Hepatocyte (in vitro differentiated cells): Measurements from ENCODE around the gene P4HA1. TPM values are rescaled to one million over a fixed set of nuclear protein-coding genes. Genes with fewer than 3 reads are reported as not detected.
A peak's percentile ranks its signal among the peaks of the same experiment; 100 is the strongest.
"Not testable (repeated sequence)": the region's sequence is repeated elsewhere in the genome, so short reads cannot be mapped to it uniquely, and the experiment has no call there.

Experiments used
- DNase-seq: peaks from one replicate; pipeline ENCODE4 v3.0.0-alpha.2; 2016; ENCODE audit warnings: low spot score
- H2AFZ ChIP-seq: fragments of 200-600 bp; sonication (generic); 2 replicates; pipeline ENCODE4 v1.6.0; 2016; ENCODE audit warnings: antibody characterized with exemption, mild to moderate bottlenecking
- H3K27ac ChIP-seq: fragments of 200-600 bp; sonication (generic); 2 replicates; pipeline ENCODE4 v1.5.1; 2016; ENCODE audit warnings: mild to moderate bottlenecking
- H3K27me3 ChIP-seq: fragments of 200-600 bp; sonication (generic); 2 replicates; pipeline ENCODE4 v1.6.1; 2016
- H3K36me3 ChIP-seq: fragments of 200-600 bp; sonication (generic); replicated peaks from 2 replicates; pipeline ENCODE4 v1.5.1; 2016; ENCODE audit warnings: low read depth; ENCODE audit not compliant: insufficient read depth
- H3K4me1 ChIP-seq: fragments of 200-600 bp; sonication (generic); 2 replicates; pipeline ENCODE4 v1.5.1; 2016; ENCODE audit warnings: mild to moderate bottlenecking, moderate library complexity; ENCODE audit not compliant: insufficient read depth
- H3K4me2 ChIP-seq: fragments of 200-600 bp; sonication (generic); 2 replicates; pipeline ENCODE4 v1.6.0; 2016
- H3K4me3 ChIP-seq: fragments of 200-600 bp; sonication (generic); 2 replicates; pipeline ENCODE4 v1.5.1; 2016; ENCODE audit warnings: mild to moderate bottlenecking
- H3K79me2 ChIP-seq: fragments of 200-600 bp; sonication (generic); 2 replicates; pipeline ENCODE4 v1.6.0; 2017; ENCODE audit warnings: mild to moderate bottlenecking
- H3K9me2 ChIP-seq: fragments of 200-600 bp; sonication (generic); replicated peaks from 2 replicates; pipeline ENCODE4 v1.6.0; 2017; ENCODE audit warnings: mild to moderate bottlenecking; ENCODE audit not compliant: insufficient read depth
- H3K9me3 ChIP-seq: fragments of 200-600 bp; sonication (generic); 2 replicates; pipeline ENCODE4 v1.5.1; 2016; ENCODE audit warnings: low read depth, mild to moderate bottlenecking
- H4K20me1 ChIP-seq: fragments of 200-600 bp; sonication (generic); 2 replicates; pipeline ENCODE4 v1.6.0; 2016; ENCODE audit warnings: mild to moderate bottlenecking; ENCODE audit not compliant: insufficient read depth, poor library complexity, severe bottlenecking
- CTCF ChIP-seq: fragments of 200-600 bp; sonication (generic); IDR thresholded peaks from 2 replicates; pipeline ENCODE4 v1.5.1; 2016; ENCODE audit warnings: antibody characterized with exemption, mild to moderate bottlenecking; ENCODE audit not compliant: poor library complexity
- EZH2 ChIP-seq: fragments of 200-600 bp; sonication (generic); IDR thresholded peaks from 2 replicates; pipeline ENCODE4 v1.6.1; 2016; ENCODE audit warnings: antibody characterized with exemption, mild to moderate bottlenecking, borderline replicate concordance
- EZH2phosphoT487 ChIP-seq: fragments of 200-600 bp; sonication (generic); IDR thresholded peaks from one replicate; pipeline ENCODE4 v1.6.1; 2018; ENCODE audit warnings: antibody characterized with exemption, mild to moderate bottlenecking, low read depth, moderate library complexity; ENCODE audit not compliant: unreplicated experiment, severe bottlenecking
- WGBS: methylation state at CpG from one replicate; pipeline ENCODE4 v1.1.6; 2016; ENCODE audit warnings: low lambda C conversion rate; ENCODE audit errors: missing lambda C conversion rate; 5-methylcytosine and 5-hydroxymethylcytosine counted together
- polyA plus RNA-seq: library from polyadenylated mRNA; unstranded; fragments of >200 nt; fragmentation: Nextera tagmentation; extraction: Ambion mirVana; gene quantifications from 2 replicates; pipeline ENCODE4 v1.2.1, GENCODE V29; 2016
- total RNA-seq: library from RNA; depleted of rRNA; stranded (reverse); fragments of >200 nt; gene quantifications from 2 replicates; pipeline ENCODE4 v1.2.3, GENCODE V29; 2014

P4HA1 gene
- total and polyA plus RNA-seq, 2 experiments from 2014 or later, result 140 to 145 TPM

- H3K27me3 ChIP-seq, result no peaks in the 10 kb centered on the region
- 100% methylated on average over 1 of the region's 1 CpG for WGBS
- no peak overlapping the region for H2AFZ ChIP-seq
- H4K20me1 ChIP-seq, result no peaks in the 10 kb centered on the region
- no peak overlapping the region for H3K4me3 ChIP-seq
- H3K4me1 ChIP-seq, result no peaks in the 10 kb centered on the region
- DNase-seq, result no peak
- TF ChIP-seq EZH2, result no peak
- TF ChIP-seq CTCF, result no peak
- TF ChIP-seq EZH2phosphoT487, result no peak
- H3K9me2 ChIP-seq, result no peaks in the 10 kb centered on the region
- H3K36me3 ChIP-seq, result no peaks in the 10 kb centered on the region
- no peak overlapping the region for H3K4me2 ChIP-seq
- H3K79me2 ChIP-seq, result no peaks in the 10 kb centered on the region
- H3K9me3 ChIP-seq, result no peaks in the 10 kb centered on the region
- no peak overlapping the region for H3K27ac ChIP-seq
Measured at GRCh38 chr10:73043319-73043718, 53.3 kb downstream of the P4HA1 start.

GRCh38 chr10:73042130-73042529, 54.5 kb downstream of the P4HA1 start:
- H2AFZ ChIP-seq, result no peak overlapping the region
- H4K20me1 ChIP-seq, result no peaks in the 10 kb centered on the region
- H3K36me3 ChIP-seq, result no peaks in the 10 kb centered on the region
- H3K9me3 ChIP-seq, result no peaks in the 10 kb centered on the region
- H3K79me2 ChIP-seq, result no peaks in the 10 kb centered on the region
- TF ChIP-seq EZH2phosphoT487, result no peak
- TF ChIP-seq EZH2, result no peak
- WGBS, result 94% methylated on average over 5 of the region's 5 CpGs
- no peaks in the 10 kb centered on the region for H3K27me3 ChIP-seq
- no peak for DNase-seq
- no peak overlapping the region for H3K4me2 ChIP-seq
- H3K27ac ChIP-seq, result no peak overlapping the region
- no peak overlapping the region for H3K4me3 ChIP-seq
- H3K4me1 ChIP-seq, result no peaks in the 10 kb centered on the region
- H3K9me2 ChIP-seq, result no peaks in the 10 kb centered on the region

- Histone ChIP-seq H3K36me3 (no peaks in the 10 kb centered on the region), H3K79me2 (no peaks in the 10 kb centered on the region), H3K9me3 (no peaks in the 10 kb centered on the region), H3K4me2 (no peak overlapping the region), H4K20me1 (no peaks in the 10 kb centered on the region), H3K27ac (peak overlapping the region; percentile 22), H3K9me2 (no peaks in the 10 kb centered on the region), H2AFZ (no peak overlapping the region), H3K27me3 (no peaks in the 10 kb centered on the region), H3K4me1 (no peaks in the 10 kb centered on the region), H3K4me3 (no peak overlapping the region)
- WGBS, result 82% methylated on average over 3 of the region's 3 CpGs
- DNase-seq, result no peak
- TF ChIP-seq EZH2phosphoT487 (no peak), CTCF (no peak), EZH2 (no peak)
Measured at GRCh38 chr10:73039635-73040034, 57.0 kb downstream of the P4HA1 start.

- not testable (repeated sequence) for H3K27ac ChIP-seq, H3K79me2 ChIP-seq, H2AFZ ChIP-seq, H3K9me3 ChIP-seq, H3K4me1 ChIP-seq, H3K4me2 ChIP-seq, H4K20me1 ChIP-seq, H3K27me3 ChIP-seq, H3K36me3 ChIP-seq, H3K4me3 ChIP-seq, DNase-seq, H3K9me2 ChIP-seq
- whole genome bisulfite sequencing, result 98% methylated on average over 6 of the region's 6 CpGs
Measured at GRCh38 chr10:73036285-73036684, 60.4 kb downstream of the P4HA1 start.

- no peaks in the 10 kb centered on the region for H3K79me2 ChIP-seq
- H3K9me2 ChIP-seq, result no peaks in the 10 kb centered on the region
- no peak for DNase-seq
- no peaks in the 10 kb centered on the region for H3K27me3 ChIP-seq
- TF ChIP-seq EZH2 (no peak), EZH2phosphoT487 (no peak), CTCF (no peak)
- no peak overlapping the region for H3K4me2 ChIP-seq
- no peaks in the 10 kb centered on the region for H3K9me3 ChIP-seq
- H4K20me1 ChIP-seq, result no peaks in the 10 kb centered on the region
- 94% methylated on average over 6 of the region's 6 CpGs for WGBS
- no peak overlapping the region for H3K27ac ChIP-seq
- H3K4me3 ChIP-seq, result no peak overlapping the region
- H2AFZ ChIP-seq, result no peak overlapping the region
- no peaks in the 10 kb centered on the region for H3K4me1 ChIP-seq
- H3K36me3 ChIP-seq, result no peaks in the 10 kb centered on the region
Measured at GRCh38 chr10:73032536-73032935, 64.1 kb downstream of the P4HA1 start.

- not testable (repeated sequence) for H4K20me1 ChIP-seq, H3K27ac ChIP-seq, H3K79me2 ChIP-seq, H3K27me3 ChIP-seq, H2AFZ ChIP-seq, H3K4me3 ChIP-seq, H3K4me2 ChIP-seq, H3K9me3 ChIP-seq, H3K9me2 ChIP-seq, H3K36me3 ChIP-seq, H3K4me1 ChIP-seq, DNase-seq
- 96% methylated on average over 1 of the region's 1 CpG for WGBS
Measured at GRCh38 chr10:73026623-73027022, 70.0 kb downstream of the P4HA1 start.
